ENCODE data around the gene IGSF5. TPM values are rescaled to one million over a fixed set of nuclear protein-coding genes. Genes with fewer than 3 reads are reported as not detected.

IGSF5 gene
- total RNA-seq, 2 donors from 2014 or later = 0.64 to 0.82 TPM

GRCh38 chr21:39756285-39756684 is 11.3 kb downstream of the IGSF5 start:
- Histone ChIP-seq H3K27me3 (no peaks in the 10 kb centered on the region), H3K27ac (no peak overlapping the region), H3K9me3 (no peaks in the 10 kb centered on the region), H3K4me1 (no peaks in the 10 kb centered on the region), H3K36me3 (no peaks in the 10 kb centered on the region), H3K4me3 (no peak overlapping the region), H3K9ac (ENCODE audit: low read depth in 2 of 2, low read length in 2 of 2) (no peak overlapping the region)
- intact Hi-C loops (cut with DNase I) = no loop called here
- DNase-seq = no peak
- no peak for TF ChIP-seq CTCF (IDR thresholded peaks at IDR 0.05)

- TF ChIP-seq CTCF (IDR thresholded peaks at IDR 0.05) = no peak
- no peaks in the 10 kb centered on the region for H3K4me1 ChIP-seq
- DNase-seq = no peak
- H3K27ac ChIP-seq = no peak overlapping the region
- H3K9ac ChIP-seq (ENCODE audit: low read depth in 2 of 2, low read length in 2 of 2) = no peak overlapping the region
- intact Hi-C loops (cut with DNase I) = no loop called here
- no peaks in the 10 kb centered on the region for H3K36me3 ChIP-seq
- no peaks in the 10 kb centered on the region for H3K27me3 ChIP-seq
- no peaks in the 10 kb centered on the region for H3K9me3 ChIP-seq
- H3K4me3 ChIP-seq = no peak overlapping the region
Measured at GRCh38 chr21:39763272-39763970, 18.4 kb downstream of the IGSF5 start.

- Histone ChIP-seq H3K4me1 (no peaks in the 10 kb centered on the region), H3K36me3 (no peaks in the 10 kb centered on the region), H3K9me3 (no peaks in the 10 kb centered on the region), H3K27me3 (no peaks in the 10 kb centered on the region), H3K9ac (ENCODE audit: low read depth in 2 of 2, low read length in 2 of 2) (no peak overlapping the region), H3K4me3 (no peak overlapping the region), H3K27ac (no peak overlapping the region)
- TF ChIP-seq CTCF (IDR thresholded peaks at IDR 0.05) = no peak
- intact Hi-C loops (cut with DNase I) = no loop called here
- DNase-seq = no peak
Measured at GRCh38 chr21:39774227-39774626, 29.2 kb downstream of the IGSF5 start.

- Histone ChIP-seq H3K36me3 (no peaks in the 10 kb centered on the region), H3K4me1 (no peaks in the 10 kb centered on the region), H3K9ac (ENCODE audit: low read depth in 2 of 2, low read length in 2 of 2) (no peak overlapping the region), H3K9me3 (no peaks in the 10 kb centered on the region), H3K27ac (no peak overlapping the region), H3K4me3 (no peak overlapping the region), H3K27me3 (no peaks in the 10 kb centered on the region)
- TF ChIP-seq CTCF (IDR thresholded peaks at IDR 0.05) = no peak
- DNase-seq = no peak
- intact Hi-C loops (cut with DNase I) = no loop called here
Measured at GRCh38 chr21:39775816-39776215, 30.8 kb downstream of the IGSF5 start.

GRCh38 chr21:39776589-39776988 is 31.6 kb downstream of the IGSF5 start:
- no peak for TF ChIP-seq CTCF (IDR thresholded peaks at IDR 0.05)
- Histone ChIP-seq H3K27me3 (no peaks in the 10 kb centered on the region), H3K9ac (ENCODE audit: low read depth in 2 of 2, low read length in 2 of 2) (no peak overlapping the region), H3K4me1 (no peaks in the 10 kb centered on the region), H3K27ac (no peak overlapping the region), H3K4me3 (no peak overlapping the region), H3K36me3 (no peaks in the 10 kb centered on the region), H3K9me3 (no peaks in the 10 kb centered on the region)
- intact Hi-C loops (cut with DNase I) = no loop called here
- no peak for DNase-seq

Measured in colonic mucosa (tissue), 4 donors.